Non-pigmented ciliary epithelial cell (primary cell): Measurements from ENCODE around the gene NT5C.

ENCODE experiments used
- DNase-seq: peaks from one replicate; pipeline ENCODE4 v3.0.0-alpha.2; 2010; ENCODE audit warnings: low read depth

Gene NT5C

DNA sequence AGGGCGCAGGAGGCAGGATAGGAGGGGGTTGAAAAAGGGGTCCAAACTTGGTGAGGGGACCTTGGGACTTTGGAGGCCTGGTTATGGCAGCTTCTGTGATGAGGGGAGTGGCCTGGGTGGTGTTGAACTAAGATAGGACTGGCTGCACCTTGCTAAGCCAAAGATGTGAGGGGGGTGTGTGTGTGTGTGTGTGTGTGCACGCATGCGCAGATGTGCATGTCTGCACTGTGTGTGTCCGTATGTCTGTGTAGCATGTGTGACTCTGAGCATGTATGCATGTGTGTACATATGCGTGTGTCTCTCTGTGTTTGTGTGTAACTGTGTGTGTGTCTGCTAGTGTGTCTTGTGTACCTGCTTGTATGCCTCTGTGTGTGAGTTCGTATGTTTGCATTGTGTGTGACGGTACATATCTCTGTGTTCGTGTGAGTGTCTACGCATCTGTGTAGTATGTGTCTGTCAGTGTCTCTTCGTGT is 39.7 kb downstream of the NT5C start:
- DNase-seq: no peak

DNA sequence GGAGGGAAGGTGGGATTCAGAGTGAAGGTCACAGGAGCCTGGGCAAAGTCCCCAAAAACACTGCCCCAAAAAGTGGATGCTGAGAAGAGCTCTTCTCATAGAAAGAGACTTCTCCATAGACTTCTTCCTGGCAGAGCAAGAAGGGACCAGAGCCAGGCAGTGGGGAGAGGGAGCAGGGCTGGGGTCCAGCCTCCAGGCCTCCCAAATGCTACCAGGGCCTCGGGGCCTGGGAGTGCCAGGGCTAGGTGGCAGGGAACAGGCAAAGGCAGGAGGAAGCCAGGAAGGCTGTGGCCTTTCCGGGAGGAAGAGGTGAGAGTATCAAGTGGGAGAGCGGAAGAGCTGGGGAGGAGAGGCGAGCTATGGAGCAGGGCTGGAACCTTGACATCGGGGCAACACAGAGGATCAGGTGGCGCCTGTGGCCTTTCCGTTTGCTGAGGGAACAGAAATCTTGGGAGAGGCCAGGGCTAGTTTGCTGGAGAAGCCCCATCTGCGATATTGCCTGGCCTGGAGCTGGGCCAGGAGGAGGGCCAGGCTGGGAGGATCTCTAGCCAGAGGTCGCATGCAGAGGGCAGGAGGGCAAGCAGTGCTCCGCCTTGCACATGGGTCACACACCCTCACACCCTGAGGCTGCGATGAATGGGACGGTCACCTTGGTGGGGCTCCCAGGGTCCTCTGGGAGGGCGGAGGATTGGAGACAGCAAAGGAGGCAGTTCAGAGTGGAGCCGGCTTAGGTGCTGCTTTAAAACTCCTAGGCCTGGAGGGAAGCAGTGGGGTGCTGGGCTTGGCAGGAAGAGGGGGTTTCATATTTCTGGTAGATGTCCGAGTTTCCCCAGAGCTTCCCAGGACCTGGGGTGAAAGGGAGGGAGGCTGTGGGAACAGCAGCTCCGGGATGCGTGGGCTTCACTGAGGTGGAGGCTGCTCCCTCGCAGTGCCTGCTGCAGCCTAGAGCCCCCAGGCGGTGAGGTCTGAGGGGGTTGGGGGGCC is 40.4 kb downstream of the NT5C start:
- DNase-seq: no peak

DNA sequence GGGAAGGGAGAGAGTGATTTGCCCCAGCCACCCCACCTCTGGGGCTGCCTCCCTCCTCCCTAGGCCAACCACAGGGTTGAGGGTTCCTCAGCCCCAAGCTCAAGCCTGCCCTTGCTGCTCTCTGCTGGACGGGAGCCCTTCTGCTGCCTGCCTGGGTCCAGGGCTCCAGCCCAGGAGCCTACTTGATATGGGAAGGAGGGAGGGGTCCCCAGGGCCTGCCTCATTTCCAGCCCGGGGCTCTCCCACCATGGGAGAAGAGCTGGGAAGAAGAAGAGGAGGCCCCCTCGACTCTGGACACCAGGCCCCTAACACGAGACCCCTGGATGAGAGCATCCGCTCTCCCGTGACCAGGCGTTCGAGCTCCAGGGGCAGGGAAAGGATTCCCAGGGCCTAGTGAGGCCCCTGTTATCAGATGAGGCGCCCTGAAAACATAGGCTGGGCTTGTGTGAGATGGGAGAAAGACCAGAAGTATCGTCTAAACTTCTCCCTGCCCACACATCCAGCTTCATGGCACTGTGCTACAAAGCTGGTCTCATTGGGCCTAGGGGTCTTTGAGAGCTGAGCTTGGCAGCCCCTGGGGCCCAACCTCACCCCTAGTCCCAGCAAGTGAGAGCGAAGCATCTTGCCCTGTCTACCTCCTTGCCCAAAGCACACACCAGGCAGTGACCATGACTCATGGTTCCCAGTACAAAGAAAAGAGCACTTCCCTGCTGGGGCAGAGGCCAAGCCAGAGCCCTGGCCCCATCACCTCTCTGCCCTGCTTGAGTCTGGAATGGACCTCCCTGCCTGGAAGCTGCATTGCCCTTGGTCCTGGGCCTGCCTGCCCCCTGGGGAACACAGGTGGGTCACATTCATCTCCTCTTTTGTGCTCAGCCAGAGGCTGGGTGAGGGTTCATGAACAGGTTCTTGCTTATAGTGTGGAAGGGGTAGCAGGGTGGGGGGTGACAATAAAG is 42.8 kb downstream of the NT5C start:
- DNase-seq: no peak

DNA sequence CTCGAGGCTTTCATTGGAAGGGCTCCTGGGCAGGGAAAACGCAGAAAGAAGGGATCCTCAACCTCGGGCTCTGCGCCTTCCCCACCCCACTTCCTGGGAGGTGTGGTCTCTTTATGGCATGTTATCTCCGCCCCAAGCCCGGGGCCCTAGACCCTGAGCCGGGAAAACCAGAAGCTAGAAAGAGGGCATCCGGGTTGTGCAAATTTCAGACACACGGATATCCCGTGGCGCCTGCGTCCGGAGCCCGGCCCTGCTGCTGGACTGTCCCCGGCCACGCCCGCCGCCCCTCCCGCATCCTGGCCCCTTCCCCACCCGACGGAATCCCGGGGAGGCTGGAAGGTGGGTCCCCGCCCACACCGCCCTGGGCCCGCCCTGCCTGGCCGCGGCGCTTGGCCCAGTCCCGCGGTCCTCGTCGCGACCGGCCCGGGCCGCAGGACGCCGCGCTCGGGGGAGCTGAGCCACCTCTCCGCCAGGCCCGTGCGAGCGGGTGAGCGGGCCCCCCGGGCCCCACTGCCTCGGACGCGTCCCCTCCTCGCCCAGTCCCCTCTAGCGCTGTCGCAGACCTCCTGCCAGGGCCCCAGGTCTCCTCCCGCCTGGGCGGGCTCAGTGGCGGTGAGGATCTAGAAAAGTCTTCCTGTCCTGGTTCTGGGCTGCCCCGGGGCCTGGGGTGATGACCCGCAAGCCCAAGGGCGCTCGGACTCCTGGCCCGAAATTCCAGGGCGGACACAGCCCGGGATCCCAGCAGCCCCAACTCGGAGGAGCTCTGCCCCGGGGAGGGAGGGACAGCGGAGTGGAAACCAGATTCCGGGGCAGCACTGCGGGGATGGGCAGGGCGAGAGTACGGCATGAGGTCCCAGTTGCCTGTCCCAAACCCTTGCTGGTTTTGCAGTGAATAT is 43.7 kb downstream of the NT5C start, which contains the start of gene SLC16A5:
Gene SLC16A5 (plus strand): TSS at position 397 of the 896 bp plus-strand sequence. CDS start 5,683 bp downstream, outside the sequence.
- DNase-seq: no peak

GRCh38 chr17:75087182-75087557 is 44.4 kb downstream of the NT5C start:
- DNase-seq: no peak

GRCh38 chr17:75086496-75087181 is 44.9 kb downstream of the NT5C start:
- no peak for DNase-seq

DNA sequence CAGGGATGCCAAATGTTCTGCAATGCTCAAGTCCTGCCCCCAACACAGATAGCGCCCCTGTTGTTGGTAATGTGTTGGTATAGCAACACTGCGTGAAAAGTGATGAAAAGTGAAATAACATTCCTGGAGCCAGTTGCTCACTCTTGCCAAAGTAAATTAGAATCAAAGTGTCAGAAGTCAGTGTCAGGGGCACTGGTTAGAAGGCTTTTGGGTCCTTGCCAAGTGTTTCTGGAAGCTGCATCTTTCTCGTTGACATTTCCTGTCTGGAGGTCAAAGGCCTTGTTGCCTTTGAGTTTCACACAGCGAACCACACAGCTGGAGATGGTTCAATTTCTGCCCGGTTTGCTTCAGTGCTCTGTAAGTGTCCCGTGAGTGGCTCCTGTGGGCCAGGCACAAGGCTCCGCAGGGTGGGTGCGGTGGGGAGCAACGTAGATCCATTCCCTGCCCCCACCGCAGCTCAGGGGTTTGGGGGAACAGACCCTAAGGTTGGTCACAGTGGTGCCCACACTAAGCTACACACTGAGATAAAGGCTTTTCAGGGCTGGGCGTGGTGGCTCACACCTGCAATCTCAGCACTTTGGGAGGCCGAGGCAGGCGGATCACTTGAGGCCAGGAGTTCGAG is 47.4 kb downstream of the NT5C start:
- no peak for DNase-seq

GRCh38 chr17:75082683-75083082 is 48.9 kb downstream of the NT5C start:
- no peak for DNase-seq

DNA sequence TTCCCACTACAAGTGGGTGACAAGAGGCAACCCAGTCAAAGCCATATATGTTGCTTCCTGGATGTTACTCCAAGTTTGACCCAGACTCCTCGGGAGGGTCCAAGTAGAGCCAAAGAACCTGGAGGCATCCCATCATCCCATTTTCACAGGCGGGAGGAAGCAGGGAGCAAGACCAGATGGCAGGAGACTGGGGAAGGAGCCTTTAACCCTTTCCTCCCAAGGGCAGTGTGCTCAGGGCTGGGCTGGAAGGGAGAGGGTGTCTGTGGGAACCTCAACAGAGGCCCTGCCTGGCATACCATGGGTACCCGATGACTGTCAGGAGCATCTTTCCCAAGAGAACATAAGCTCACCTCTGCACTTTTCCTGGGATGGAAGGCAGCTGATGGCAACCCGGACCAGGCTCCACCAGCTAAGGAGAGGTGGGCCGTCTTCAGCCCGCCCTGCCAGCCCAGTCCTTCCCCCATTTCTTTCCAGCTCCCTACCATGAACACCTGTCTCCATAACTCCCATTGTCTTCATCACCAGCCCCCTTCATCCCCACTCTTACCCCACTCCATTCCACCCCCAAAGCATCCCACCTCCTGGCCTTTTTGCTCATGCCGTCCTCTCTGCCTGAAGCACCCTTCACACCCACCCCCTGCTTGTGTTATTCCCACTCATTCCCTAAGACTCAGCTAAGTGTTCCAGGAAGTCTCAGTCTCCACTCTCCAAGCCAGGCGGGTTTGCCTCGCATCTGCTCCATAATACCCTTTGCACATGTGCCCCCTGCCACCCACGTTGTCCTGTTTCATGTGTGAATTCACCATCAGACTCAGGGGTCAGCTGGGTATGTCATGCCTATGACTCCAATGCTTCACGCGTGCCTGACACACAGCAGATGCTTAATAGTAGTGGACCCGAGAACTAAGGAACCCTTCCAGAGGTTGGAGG is 49.7 kb downstream of the NT5C start:
- no peak for DNase-seq
